ENCODE results near the gene C1orf21.

GRCh38 chr1:184486761-184487445, 100.1 kb downstream of the C1orf21 start:
- TF ChIP-seq POLR2AphosphoS5 (IDR thresholded peaks at IDR 0.05; ENCODE audit: low read depth, low read length) = no peak
- no peak for TF ChIP-seq POLR2A (IDR thresholded peaks at IDR 0.05; ENCODE audit: low read depth, low read length)

All from GM12891 (cell line).